HEK293 (cell line): ENCODE data around the gene ADCY7.

Experiments
- BCL6B ChIP-seq: fragments of 450-650 bp; formaldehyde crosslinking; IDR thresholded peaks from 2 replicates; pipeline ENCODE4 v1.5.1; 2017; ENCODE audit warnings: missing biosample characterization, missing genetic modification characterization
- KLF16 ChIP-seq: fragments of 450-650 bp; formaldehyde crosslinking; IDR thresholded peaks from 2 replicates; pipeline ENCODE4 v1.5.1; 2017; ENCODE audit warnings: missing biosample characterization, missing genetic modification characterization
- MYNN ChIP-seq: fragments of 450-650 bp; formaldehyde crosslinking; IDR thresholded peaks from 2 replicates; pipeline ENCODE4 v1.5.1; 2016; ENCODE audit warnings: missing biosample characterization, missing genetic modification characterization, borderline replicate concordance
- RBAK ChIP-seq: fragments of 450-650 bp; formaldehyde crosslinking; IDR thresholded peaks from 2 replicates; pipeline ENCODE4 v1.5.1; 2016; ENCODE audit warnings: missing biosample characterization, missing genetic modification characterization
- REST ChIP-seq: fragments of 450-650 bp; formaldehyde crosslinking; IDR thresholded peaks from 2 replicates; pipeline ENCODE4 v1.5.1; 2016; ENCODE audit warnings: missing biosample characterization, missing genetic modification characterization
- ZFHX2 ChIP-seq: fragments of 450-650 bp; formaldehyde crosslinking; conservative IDR thresholded peaks from 2 replicates; pipeline ENCODE4 v1.5.1; 2016; ENCODE audit warnings: missing biosample characterization, missing genetic modification characterization
- ZNF133 ChIP-seq: fragments of 450-650 bp; formaldehyde crosslinking; IDR thresholded peaks from 2 replicates; pipeline ENCODE4 v1.5.1; 2016; ENCODE audit warnings: missing biosample characterization, missing genetic modification characterization
- ZNF174 ChIP-seq: fragments of 450-650 bp; formaldehyde crosslinking; IDR thresholded peaks from 2 replicates; pipeline ENCODE4 v1.5.0; 2017; ENCODE audit warnings: missing biosample characterization, mild to moderate bottlenecking, missing genetic modification characterization
- ZNF274 ChIP-seq, 2 experiments: fragments of 200-500 bp in 1 of 2; fragments of 450-650 bp in 1 of 2; sonication (Bioruptor generic) in 1 of 2; formaldehyde crosslinking in 1 of 2; IDR thresholded peaks; 2 replicates each; pipeline versions ENCODE4 v1.5.1 to v1.6.1; 2014 to 2016; ENCODE audit warnings: borderline replicate concordance in 1 of 2, inconsistent platforms in 1 of 2, low read length in 1 of 2, missing biosample characterization in 1 of 2, missing genetic modification characterization in 1 of 2
- ZNF416 ChIP-seq: fragments of 450-650 bp; formaldehyde crosslinking; IDR thresholded peaks from 2 replicates; pipeline ENCODE4 v1.5.1; 2016; ENCODE audit warnings: missing biosample characterization, missing genetic modification characterization
- ZNF530 ChIP-seq: fragments of 450-650 bp; formaldehyde crosslinking; IDR thresholded peaks from 2 replicates; pipeline ENCODE4 v1.5.1; 2016; ENCODE audit warnings: low read depth, missing biosample characterization, missing genetic modification characterization
- ZNF629 ChIP-seq: fragments of 450-650 bp; formaldehyde crosslinking; IDR thresholded peaks from 2 replicates; pipeline ENCODE4 v1.5.1; 2017; ENCODE audit warnings: missing biosample characterization, missing genetic modification characterization
- TF ChIP-seq, protein P1 (sequence below): fragments of 450-650 bp; formaldehyde crosslinking; IDR thresholded peaks from 2 replicates; pipeline ENCODE4 v1.5.1; 2016; ENCODE audit warnings: missing biosample characterization, missing genetic modification characterization
- TF ChIP-seq, protein P2 (sequence below): fragments of 450-650 bp; formaldehyde crosslinking; IDR thresholded peaks from 2 replicates; pipeline ENCODE4 v1.5.1; 2016; ENCODE audit warnings: missing biosample characterization, missing genetic modification characterization

DNA sequence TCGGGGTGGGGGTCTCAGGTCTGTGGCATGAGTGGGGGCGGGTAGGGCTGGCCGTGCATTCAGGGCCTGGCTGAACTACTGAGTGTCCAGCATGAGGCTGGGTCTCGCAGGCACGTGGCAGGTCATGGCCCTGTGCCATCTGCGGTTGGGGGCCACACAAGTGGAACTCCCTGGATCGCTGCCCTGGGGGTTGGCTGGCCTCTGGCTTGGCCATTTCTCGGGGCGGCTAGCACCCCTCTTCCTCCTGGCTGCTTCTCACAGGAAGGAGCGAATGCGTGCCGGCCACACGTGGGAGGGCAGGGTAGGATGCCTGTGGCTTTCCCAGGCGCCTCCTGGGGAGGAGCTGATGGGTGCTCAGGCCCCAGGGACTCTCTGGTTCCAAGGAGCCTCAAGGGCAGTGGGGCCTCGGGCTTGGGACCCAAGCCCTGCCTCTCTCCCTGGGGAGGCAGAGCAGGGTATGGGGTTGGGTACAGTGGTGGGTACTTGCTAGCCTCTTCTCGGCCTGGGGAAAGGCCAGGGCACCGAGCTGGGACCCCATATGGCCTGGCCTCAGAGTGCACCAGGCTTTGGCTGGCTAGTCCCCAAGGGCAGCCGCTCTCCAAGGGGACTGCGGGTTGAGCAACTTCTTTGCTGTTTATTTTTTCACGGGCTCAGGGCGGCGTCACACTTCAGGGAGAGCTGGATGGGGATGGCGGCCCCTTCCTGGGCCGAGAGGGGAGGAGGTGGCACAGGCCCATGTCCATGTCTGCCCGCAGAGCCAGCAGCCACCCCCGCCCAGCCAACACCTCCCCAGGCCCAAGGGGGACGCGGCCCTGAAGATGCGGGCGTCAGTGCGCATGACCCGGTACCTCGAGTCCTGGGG, 37.5 kb downstream of the ADCY7 start:
- TF ChIP-seq ZNF530 (no peak), ZNF274 (IDR thresholded peaks at IDR 0.05; ENCODE audit: low read length) (no peak), ZNF274 (tag by site-specific recombination; IDR thresholded peaks at IDR 0.05; ENCODE audit: borderline replicate concordance) (no peak), ZNF416 (tag by site-specific recombination) (no peak), ZNF629 (no peak), ZNF133 (no peak), KLF16 (no peak), MYNN (tag by site-specific recombination) (no peak), REST (tag by site-specific recombination) (no peak), ZFHX2 (no peak), RBAK (no peak), BCL6B (no peak), ZNF174 (tag by site-specific recombination) (no peak)
- TF ChIP-seq, protein P1, sequence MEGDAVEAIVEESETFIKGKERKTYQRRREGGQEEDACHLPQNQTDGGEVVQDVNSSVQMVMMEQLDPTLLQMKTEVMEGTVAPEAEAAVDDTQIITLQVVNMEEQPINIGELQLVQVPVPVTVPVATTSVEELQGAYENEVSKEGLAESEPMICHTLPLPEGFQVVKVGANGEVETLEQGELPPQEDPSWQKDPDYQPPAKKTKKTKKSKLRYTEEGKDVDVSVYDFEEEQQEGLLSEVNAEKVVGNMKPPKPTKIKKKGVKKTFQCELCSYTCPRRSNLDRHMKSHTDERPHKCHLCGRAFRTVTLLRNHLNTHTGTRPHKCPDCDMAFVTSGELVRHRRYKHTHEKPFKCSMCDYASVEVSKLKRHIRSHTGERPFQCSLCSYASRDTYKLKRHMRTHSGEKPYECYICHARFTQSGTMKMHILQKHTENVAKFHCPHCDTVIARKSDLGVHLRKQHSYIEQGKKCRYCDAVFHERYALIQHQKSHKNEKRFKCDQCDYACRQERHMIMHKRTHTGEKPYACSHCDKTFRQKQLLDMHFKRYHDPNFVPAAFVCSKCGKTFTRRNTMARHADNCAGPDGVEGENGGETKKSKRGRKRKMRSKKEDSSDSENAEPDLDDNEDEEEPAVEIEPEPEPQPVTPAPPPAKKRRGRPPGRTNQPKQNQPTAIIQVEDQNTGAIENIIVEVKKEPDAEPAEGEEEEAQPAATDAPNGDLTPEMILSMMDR (tag by site-specific recombination), result no peak
- TF ChIP-seq, protein P2, sequence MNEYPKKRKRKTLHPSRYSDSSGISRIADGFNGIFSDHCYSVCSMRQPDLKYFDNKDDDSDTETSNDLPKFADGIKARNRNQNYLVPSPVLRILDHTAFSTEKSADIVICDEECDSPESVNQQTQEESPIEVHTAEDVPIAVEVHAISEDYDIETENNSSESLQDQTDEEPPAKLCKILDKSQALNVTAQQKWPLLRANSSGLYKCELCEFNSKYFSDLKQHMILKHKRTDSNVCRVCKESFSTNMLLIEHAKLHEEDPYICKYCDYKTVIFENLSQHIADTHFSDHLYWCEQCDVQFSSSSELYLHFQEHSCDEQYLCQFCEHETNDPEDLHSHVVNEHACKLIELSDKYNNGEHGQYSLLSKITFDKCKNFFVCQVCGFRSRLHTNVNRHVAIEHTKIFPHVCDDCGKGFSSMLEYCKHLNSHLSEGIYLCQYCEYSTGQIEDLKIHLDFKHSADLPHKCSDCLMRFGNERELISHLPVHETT (tag by site-specific recombination), result no peak
